HCT116 (cell line): ENCODE results near the gene CCL1. TPM values are rescaled to one million over a fixed set of nuclear protein-coding genes. Genes with fewer than 3 reads are reported as not detected.

Source experiments
- ATAC-seq: fragments of 200-7000 bp; cut with Tn5 transposase; 2 replicates; pipeline ENCODE4 v1.9.1; 2020; ENCODE audit warnings: mild to moderate bottlenecking, moderate library complexity
- BruUV-seq: library from RNA; stranded (reverse); fragments of 400-500 nt; replicated peaks from 2 replicates; lab custom pipeline; 2021; lab: Mats Ljungman, UMichigan
- CTCF ChIA-PET: fragments of 300-600 bp; sonication (Branson Sonifier 250); formaldehyde crosslinking; loops from one replicate; lab custom pipeline; 2021; ENCODE audit warnings: antibody characterized with exemption; lab: Charles Lee
- POLR2A ChIA-PET: fragments of 300-600, 350-600 bp; sonication (Branson Sonifier 250); formaldehyde crosslinking; loops from one replicate; lab custom pipeline; 2021; ENCODE audit warnings: antibody characterized with exemption; lab: Charles Lee
- RAD21 ChIA-PET, 2 experiments: fragments of 300-600 bp; sonication (Branson Sonifier 250); formaldehyde crosslinking; loops; one replicate each; lab custom pipeline; 2023; ENCODE audit warnings: low total read pairs in 2 of 2; ENCODE audit not compliant: uncharacterized antibody in 2 of 2, unreplicated experiment in 2 of 2, low non-redundant PET in 1 of 2; lab: Charles Lee
- DNase-seq: peaks from one replicate; pipeline ENCODE4 v3.0.0-alpha.2; 2010; ENCODE audit warnings: low read depth, low spot score
- H2AFZ ChIP-seq: fragments of 200-600 bp; shearing (Covaris generic), sonication (generic); 2 replicates; pipeline ENCODE4 v1.6.1; 2017; ENCODE audit warnings: low read depth, mixed run types, mixed read lengths, antibody characterized with exemption, low read length; ENCODE audit not compliant: poor library complexity, severe bottlenecking
- H3K27ac ChIP-seq: 2 replicates; pipeline ENCODE4 v1.5.1; 2012; ENCODE audit warnings: low read depth, low read length
- H3K27me3 ChIP-seq: fragments of 200-600 bp; sonication (generic); 2 replicates; pipeline ENCODE4 v1.6.1; 2016; ENCODE audit warnings: mixed run types, low read length, mixed read lengths; ENCODE audit not compliant: insufficient read depth
- H3K36me3 ChIP-seq, 2 experiments: fragments of 200-500 bp in 1 of 2; fragments of 200-600 bp in 1 of 2; sonication (Bioruptor generic) in 1 of 2; sonication (generic) in 1 of 2; 2 replicates each; pipeline versions ENCODE4 v1.5.1 to v1.6.1; 2014 to 2016; ENCODE audit warnings: low read length in 2 of 2, inconsistent platforms in 1 of 2, mixed read lengths in 1 of 2, mixed run types in 1 of 2; ENCODE audit not compliant: insufficient read depth in 2 of 2, control insufficient read depth in 1 of 2
- H3K4me1 ChIP-seq, 2 experiments: fragments of 200-600 bp in 1 of 2; sonication (generic) in 1 of 2; 2 replicates each; pipeline versions ENCODE4 v1.5.1 to v1.6.1; 2012 to 2017; ENCODE audit warnings: low read length in 2 of 2, inconsistent platforms in 1 of 2, mild to moderate bottlenecking in 1 of 2, mixed read lengths in 1 of 2, mixed run types in 1 of 2, moderate library complexity in 1 of 2; ENCODE audit not compliant: insufficient read depth in 2 of 2, control insufficient read depth in 1 of 2
- H3K4me2 ChIP-seq: fragments of 200-600 bp; sonication (generic); 2 replicates; pipeline ENCODE4 v1.6.1; 2017; ENCODE audit warnings: mixed run types, low read length, mixed read lengths
- H3K4me3 ChIP-seq, 2 experiments: fragments of 200-600 bp in 1 of 2; sonication (generic) in 1 of 2; replicated peaks in 1 of 2; 2 replicates each; pipeline ENCODE4 v1.5.1; 2011 to 2016; ENCODE audit warnings: low read length in 2 of 2, control low read depth in 1 of 2, low read depth in 1 of 2, mild to moderate bottlenecking in 1 of 2, mixed read lengths in 1 of 2, mixed run types in 1 of 2
- H3K79me2 ChIP-seq: fragments of 200-600 bp; sonication (generic); 2 replicates; pipeline ENCODE4 v1.6.1; 2017; ENCODE audit warnings: mild to moderate bottlenecking, mixed run types, low read length, moderate library complexity, mixed read lengths; ENCODE audit not compliant: insufficient read depth
- H3K9ac ChIP-seq: fragments of 200-600 bp; sonication (generic); 2 replicates; pipeline ENCODE4 v1.6.1; 2016; ENCODE audit warnings: low read length, mixed read lengths
- H3K9me2 ChIP-seq: fragments of 200-600 bp; sonication (generic), shearing (Covaris generic); 2 replicates; pipeline ENCODE4 v1.6.1; 2017; ENCODE audit warnings: mixed run types, mild to moderate bottlenecking, moderate library complexity; ENCODE audit not compliant: insufficient read depth
- H3K9me3 ChIP-seq, 2 experiments: fragments of 200-500 bp in 1 of 2; fragments of 200-600 bp in 1 of 2; sonication (Bioruptor generic) in 1 of 2; sonication (generic) in 1 of 2; 2 replicates each; pipeline ENCODE4 v1.6.1; 2014 to 2017; ENCODE audit warnings: low read length in 2 of 2, mixed read lengths in 2 of 2, inconsistent platforms in 1 of 2, low read depth in 1 of 2, mild to moderate bottlenecking in 1 of 2, mixed run types in 1 of 2, moderate library complexity in 1 of 2; ENCODE audit not compliant: control insufficient read depth in 1 of 2, insufficient read depth in 1 of 2
- H4K20me1 ChIP-seq: fragments of 200-600 bp; sonication (generic), shearing (Covaris generic); 2 replicates; pipeline ENCODE4 v1.6.1; 2017; ENCODE audit warnings: mixed run types, mild to moderate bottlenecking, moderate library complexity; ENCODE audit not compliant: insufficient read depth
- SIN3A ChIP-seq: IDR thresholded peaks from 2 replicates; pipeline ENCODE4 v1.6.1; 2012; ENCODE audit warnings: low read depth
- SP1 ChIP-seq: IDR thresholded peaks from 2 replicates; pipeline ENCODE4 v1.6.1; 2012; ENCODE audit warnings: low read depth
- intact Hi-C: fragments of 100-400 bp; cut with micrococcal nuclease; formaldehyde crosslinking; loops from 2 replicates; pipeline ENCODE4 v1.10.0; 2022
- total RNA-seq: library from RNA; stranded (reverse); gene quantifications from one replicate; pipeline ENCODE4 v1.2.1, GENCODE V29; 2021; ENCODE audit not compliant: unreplicated experiment
- TF ChIP-seq, protein P1 (sequence below), 3 experiments: fragments of 200-600 bp in 1 of 3; sonication (generic) in 1 of 3; IDR thresholded peaks in 2 of 3; conservative IDR thresholded peaks in 1 of 3; 2 replicates each; pipeline ENCODE4 v1.5.1; 2012 to 2017; ENCODE audit warnings: low read depth in 2 of 3, low read length in 2 of 3, antibody characterized with exemption in 1 of 3, borderline replicate concordance in 1 of 3, control low read depth in 1 of 3, mild to moderate bottlenecking in 1 of 3, mixed read lengths in 1 of 3, mixed run types in 1 of 3, moderate library complexity in 1 of 3; ENCODE audit not compliant: insufficient read depth in 1 of 3

CCL1 gene
- total RNA-seq, 1 experiment from 2014 or later: not detected

DNA sequence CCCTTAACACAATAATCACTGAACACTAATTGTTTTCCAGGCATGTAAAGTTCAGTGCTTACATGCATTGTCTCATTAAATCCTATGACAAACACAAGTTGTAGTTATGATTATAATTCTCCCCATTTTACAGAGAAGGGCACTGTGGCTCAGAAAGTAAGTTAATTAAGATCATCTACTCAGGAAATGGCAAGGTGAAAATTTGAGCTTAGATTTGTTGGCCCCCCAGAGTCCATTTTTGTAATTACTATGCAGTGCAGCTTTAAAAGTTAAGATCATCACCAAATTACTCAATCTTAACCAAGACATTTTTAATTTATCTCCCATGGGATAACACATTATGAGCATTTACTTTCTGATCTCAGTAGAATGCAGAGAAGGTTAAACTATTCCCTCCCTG, 34.2 kb upstream of the CCL1 start:
- Histone ChIP-seq H3K9me3 (no peaks in the 10 kb centered on the region), H3K4me2 (no peak overlapping the region), H3K4me3 (no peak overlapping the region), H3K36me3 (no peaks in the 10 kb centered on the region), H3K4me1 (no peaks in the 10 kb centered on the region), H3K9ac (no peak overlapping the region), H3K27ac (no peak overlapping the region), H3K79me2 (no peaks in the 10 kb centered on the region), H4K20me1 (no peaks in the 10 kb centered on the region), H2AFZ (no peak overlapping the region), H3K27me3 (peaks cover 46% of the 10 kb centered on the region), H3K9me2 (no peaks in the 10 kb centered on the region)
- ChIA-PET CTCF (interaction anchor here (0.9 kb wide), 1 partner anchor 36 kb away, joined by 3 read pairs; no protein-coding TSS in a partner anchor), RAD21 (no interaction called here), POLR2A (no interaction called here)
- BruUV-seq: no TSS peak
- TF ChIP-seq SP1: no peak
- TF ChIP-seq, protein P1, sequence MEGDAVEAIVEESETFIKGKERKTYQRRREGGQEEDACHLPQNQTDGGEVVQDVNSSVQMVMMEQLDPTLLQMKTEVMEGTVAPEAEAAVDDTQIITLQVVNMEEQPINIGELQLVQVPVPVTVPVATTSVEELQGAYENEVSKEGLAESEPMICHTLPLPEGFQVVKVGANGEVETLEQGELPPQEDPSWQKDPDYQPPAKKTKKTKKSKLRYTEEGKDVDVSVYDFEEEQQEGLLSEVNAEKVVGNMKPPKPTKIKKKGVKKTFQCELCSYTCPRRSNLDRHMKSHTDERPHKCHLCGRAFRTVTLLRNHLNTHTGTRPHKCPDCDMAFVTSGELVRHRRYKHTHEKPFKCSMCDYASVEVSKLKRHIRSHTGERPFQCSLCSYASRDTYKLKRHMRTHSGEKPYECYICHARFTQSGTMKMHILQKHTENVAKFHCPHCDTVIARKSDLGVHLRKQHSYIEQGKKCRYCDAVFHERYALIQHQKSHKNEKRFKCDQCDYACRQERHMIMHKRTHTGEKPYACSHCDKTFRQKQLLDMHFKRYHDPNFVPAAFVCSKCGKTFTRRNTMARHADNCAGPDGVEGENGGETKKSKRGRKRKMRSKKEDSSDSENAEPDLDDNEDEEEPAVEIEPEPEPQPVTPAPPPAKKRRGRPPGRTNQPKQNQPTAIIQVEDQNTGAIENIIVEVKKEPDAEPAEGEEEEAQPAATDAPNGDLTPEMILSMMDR (IDR thresholded peaks at IDR 0.05 in 2 of 3, conservative IDR thresholded peaks at IDR 0.05 in 1 of 3; ENCODE audit: borderline replicate concordance in 1 of 3, insufficient read depth in 1 of 3, low read depth in 2 of 3, low read length in 2 of 3): peak in 1 of 3 experiments; percentile 17; a peak in 1 of 6 replicates
- ATAC-seq (no peak), DNase-seq (no peak)
- intact Hi-C loops: no loop called here

DNA sequence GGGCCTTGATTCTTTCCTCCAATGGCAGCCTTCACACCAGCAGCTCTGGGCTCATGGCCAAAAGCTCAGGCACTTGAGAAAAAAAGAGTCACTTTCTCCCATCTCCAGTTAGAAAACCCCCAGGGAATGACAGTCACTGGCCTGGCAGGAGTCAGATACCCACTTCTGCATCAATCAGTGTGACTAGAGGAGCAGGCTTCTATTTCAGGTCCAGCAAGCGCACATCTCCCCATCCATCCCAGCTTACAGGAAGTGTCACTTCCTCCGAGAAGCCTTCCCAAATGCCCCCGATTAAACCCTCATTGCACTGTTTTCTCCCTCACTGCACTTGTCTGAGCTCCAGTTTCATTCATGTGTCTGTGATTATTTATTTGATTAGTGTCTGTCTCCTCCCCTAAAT, 30.4 kb upstream of the CCL1 start:
- no peaks in the 10 kb centered on the region for H3K79me2 ChIP-seq
- no peaks in the 10 kb centered on the region for H3K9me2 ChIP-seq
- no peak overlapping the region for H2AFZ ChIP-seq
- no peak for DNase-seq
- no peak for TF ChIP-seq SIN3A
- BruUV-seq: no TSS peak
- H4K20me1 ChIP-seq: no peaks in the 10 kb centered on the region
- ChIA-PET RAD21 (no interaction called here), POLR2A (no interaction called here), CTCF (no interaction called here)
- H3K9ac ChIP-seq: no peak overlapping the region
- ATAC-seq: no peak
- H3K4me3 ChIP-seq: no peak overlapping the region
- no peaks in the 10 kb centered on the region for H3K4me1 ChIP-seq
- no peak overlapping the region for H3K27ac ChIP-seq
- peaks cover 44% of the 10 kb centered on the region for H3K27me3 ChIP-seq
- H3K36me3 ChIP-seq: no peaks in the 10 kb centered on the region
- intact Hi-C loops: no loop called here
- no peak overlapping the region for H3K4me2 ChIP-seq
- no peaks in the 10 kb centered on the region for H3K9me3 ChIP-seq
